SU-DHL-6 (cell line): ENCODE measurements around the gene TPST1.

Experiments
- H2AFZ ChIP-seq: fragments of 200-600 bp; sonication (generic); 2 replicates; pipeline ENCODE4 v1.6.1; 2014; ENCODE audit warnings: low read depth, mild to moderate bottlenecking, moderate library complexity, mixed read lengths, antibody characterized with exemption, low read length; ENCODE audit not compliant: severe bottlenecking
- H3F3A ChIP-seq: fragments of 200-600 bp; shearing (Covaris generic); 2 replicates; pipeline ENCODE4 v1.6.0; 2016; ENCODE audit warnings: antibody characterized with exemption, mild to moderate bottlenecking; ENCODE audit not compliant: insufficient read depth
- H3K27ac ChIP-seq: fragments of 200-600 bp; sonication (generic); 2 replicates; pipeline ENCODE4 v1.5.1; 2016; ENCODE audit warnings: low read depth, mild to moderate bottlenecking, low read length, moderate library complexity, mixed read lengths
- H3K27me3 ChIP-seq: fragments of 200-600 bp; sonication (generic), shearing (Covaris generic); 2 replicates; pipeline ENCODE4 v1.6.0; 2014; ENCODE audit warnings: mild to moderate bottlenecking, low read length
- H3K36me3 ChIP-seq: fragments of 200-600 bp; sonication (generic); 2 replicates; pipeline ENCODE4 v1.6.1; 2014; ENCODE audit warnings: mild to moderate bottlenecking, low read length, mixed read lengths
- H3K4me2 ChIP-seq: fragments of 300-600, 200-600 bp; shearing (Covaris generic), sonication (generic); 2 replicates; pipeline ENCODE4 v1.6.0; 2014; ENCODE audit warnings: low read length, low read depth, mild to moderate bottlenecking; ENCODE audit not compliant: poor library complexity, severe bottlenecking
- H3K4me3 ChIP-seq: fragments of 200-600 bp; sonication (generic); 2 replicates; pipeline ENCODE4 v1.5.1; 2014; ENCODE audit warnings: antibody characterized with exemption, low read length, mild to moderate bottlenecking, mixed read lengths; ENCODE audit not compliant: insufficient read depth, poor library complexity, severe bottlenecking
- H3K79me2 ChIP-seq: fragments of 200-600 bp; sonication (generic); 2 replicates; pipeline ENCODE4 v1.6.1; 2014; ENCODE audit warnings: mild to moderate bottlenecking, low read length, moderate library complexity; ENCODE audit not compliant: insufficient read depth
- H3K9ac ChIP-seq: fragments of 200-600 bp; sonication (generic); 2 replicates; pipeline ENCODE4 v1.7.0; 2014; ENCODE audit warnings: mild to moderate bottlenecking, low read length
- H3K9me2 ChIP-seq: fragments of 200-600 bp; sonication (generic); replicated peaks from 2 replicates; pipeline ENCODE4 v1.6.1; 2014; ENCODE audit warnings: low read length; ENCODE audit not compliant: insufficient read depth
- H3K9me3 ChIP-seq: fragments of 200-600 bp; sonication (generic); 2 replicates; pipeline ENCODE4 v1.6.1; 2014; ENCODE audit warnings: low read length, mixed read lengths; ENCODE audit not compliant: insufficient read depth
- H4K20me1 ChIP-seq: fragments of 200-600 bp; sonication (generic); 2 replicates; pipeline ENCODE4 v1.6.1; 2014; ENCODE audit warnings: low read depth, mild to moderate bottlenecking, antibody characterized with exemption, low read length, moderate library complexity, mixed read lengths
- EZH2phosphoT487 ChIP-seq: fragments of 200-600 bp; sonication (generic), shearing (Covaris generic); conservative IDR thresholded peaks from 2 replicates; pipeline ENCODE4 v1.6.1; 2018; ENCODE audit warnings: mild to moderate bottlenecking, antibody characterized with exemption, low read length, moderate library complexity, mixed read lengths
- TF ChIP-seq, protein P1 (sequence below): fragments of 200-600 bp; sonication (generic); IDR thresholded peaks from one replicate; pipeline ENCODE4 v1.5.1; 2017; ENCODE audit warnings: antibody characterized with exemption, mild to moderate bottlenecking, low read length, moderate library complexity; ENCODE audit not compliant: insufficient read depth, poor library complexity, severe bottlenecking

TPST1 gene

DNA sequence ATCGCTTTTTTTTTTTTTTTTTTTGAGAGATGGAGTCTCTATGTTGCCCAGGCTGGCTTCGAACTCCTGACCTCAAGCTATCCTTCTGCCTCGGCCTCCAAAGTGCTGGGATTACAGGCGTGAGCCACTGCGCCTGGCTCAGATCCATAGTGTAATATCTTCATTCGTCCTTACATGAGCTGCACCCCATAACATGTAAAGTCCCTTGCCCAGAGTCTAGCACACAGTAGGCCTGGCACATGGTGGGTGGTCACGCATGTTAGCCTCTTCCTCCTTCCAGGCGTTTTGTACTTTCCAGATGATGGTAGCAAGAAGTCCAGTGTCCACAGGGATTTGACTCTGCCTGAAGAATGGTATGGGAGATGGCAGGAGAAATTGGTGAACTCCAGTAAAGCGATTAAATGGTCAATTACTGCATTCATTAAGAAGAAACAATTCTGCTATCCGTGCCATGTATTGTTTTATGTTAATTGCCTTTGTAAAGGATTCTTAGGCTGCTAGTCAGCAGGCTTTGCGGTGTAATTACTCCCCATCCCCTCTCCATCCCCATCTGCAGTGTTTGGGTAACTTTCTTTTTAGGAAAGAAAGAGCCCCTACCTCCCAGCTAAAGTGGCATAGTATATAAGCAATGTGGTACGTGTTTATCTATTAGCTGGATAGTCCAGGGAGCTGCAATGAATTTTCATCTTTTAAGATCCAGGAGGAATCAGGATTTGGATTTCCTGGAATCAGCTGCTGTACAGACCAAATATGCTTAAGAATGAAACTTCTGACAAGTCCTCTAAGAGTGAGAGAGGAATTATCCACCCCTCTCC, 1.2 kb downstream of the TPST1 start:
- Histone ChIP-seq H3K4me2 (peak overlapping the region; percentile 77), H3K4me3 (peak overlapping the region; percentile 73), H2AFZ (no peak overlapping the region), H3K27me3 (no peaks in the 10 kb centered on the region), H4K20me1 (no peaks in the 10 kb centered on the region), H3F3A (no peaks in the 10 kb centered on the region; the same call in 1 of the 2 replicates), H3K36me3 (no peaks in the 10 kb centered on the region), H3K27ac (no peak overlapping the region), H3K9me2 (no peaks in the 10 kb centered on the region), H3K9me3 (no peaks in the 10 kb centered on the region), H3K79me2 (no peaks in the 10 kb centered on the region; the same call in 1 of the 2 replicates), H3K9ac (peak overlapping the region; percentile 76)
- TF ChIP-seq, protein P1, sequence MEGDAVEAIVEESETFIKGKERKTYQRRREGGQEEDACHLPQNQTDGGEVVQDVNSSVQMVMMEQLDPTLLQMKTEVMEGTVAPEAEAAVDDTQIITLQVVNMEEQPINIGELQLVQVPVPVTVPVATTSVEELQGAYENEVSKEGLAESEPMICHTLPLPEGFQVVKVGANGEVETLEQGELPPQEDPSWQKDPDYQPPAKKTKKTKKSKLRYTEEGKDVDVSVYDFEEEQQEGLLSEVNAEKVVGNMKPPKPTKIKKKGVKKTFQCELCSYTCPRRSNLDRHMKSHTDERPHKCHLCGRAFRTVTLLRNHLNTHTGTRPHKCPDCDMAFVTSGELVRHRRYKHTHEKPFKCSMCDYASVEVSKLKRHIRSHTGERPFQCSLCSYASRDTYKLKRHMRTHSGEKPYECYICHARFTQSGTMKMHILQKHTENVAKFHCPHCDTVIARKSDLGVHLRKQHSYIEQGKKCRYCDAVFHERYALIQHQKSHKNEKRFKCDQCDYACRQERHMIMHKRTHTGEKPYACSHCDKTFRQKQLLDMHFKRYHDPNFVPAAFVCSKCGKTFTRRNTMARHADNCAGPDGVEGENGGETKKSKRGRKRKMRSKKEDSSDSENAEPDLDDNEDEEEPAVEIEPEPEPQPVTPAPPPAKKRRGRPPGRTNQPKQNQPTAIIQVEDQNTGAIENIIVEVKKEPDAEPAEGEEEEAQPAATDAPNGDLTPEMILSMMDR, result no peak
- TF ChIP-seq EZH2phosphoT487, result no peak

DNA sequence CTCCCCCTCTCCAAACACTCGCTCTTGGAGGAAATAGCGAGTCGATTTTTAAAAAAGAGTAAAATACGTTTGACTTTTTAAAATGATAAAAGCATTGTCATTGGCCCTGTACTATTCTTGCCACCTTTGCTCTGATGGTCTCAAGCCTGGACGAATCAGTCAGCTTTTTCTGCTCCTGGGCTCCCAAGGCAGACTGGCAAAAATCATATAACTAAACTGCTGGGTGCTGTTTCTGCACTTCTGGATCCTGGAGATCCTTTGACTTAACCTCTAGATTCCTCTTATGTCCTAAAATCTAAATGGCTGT, 1.8 kb downstream of the TPST1 start:
- Histone ChIP-seq H3K36me3 (no peaks in the 10 kb centered on the region), H3F3A (no peaks in the 10 kb centered on the region; the same call in 1 of the 2 replicates), H3K27ac (no peak overlapping the region), H2AFZ (no peak overlapping the region), H3K79me2 (no peaks in the 10 kb centered on the region; the same call in 1 of the 2 replicates), H3K27me3 (no peaks in the 10 kb centered on the region), H3K9me3 (no peaks in the 10 kb centered on the region), H3K4me2 (no peak overlapping the region), H3K9ac (no peak overlapping the region), H3K4me3 (no peak overlapping the region), H4K20me1 (no peaks in the 10 kb centered on the region), H3K9me2 (no peaks in the 10 kb centered on the region)
- no peak for TF ChIP-seq EZH2phosphoT487
- TF ChIP-seq, protein P1, result no peak

DNA sequence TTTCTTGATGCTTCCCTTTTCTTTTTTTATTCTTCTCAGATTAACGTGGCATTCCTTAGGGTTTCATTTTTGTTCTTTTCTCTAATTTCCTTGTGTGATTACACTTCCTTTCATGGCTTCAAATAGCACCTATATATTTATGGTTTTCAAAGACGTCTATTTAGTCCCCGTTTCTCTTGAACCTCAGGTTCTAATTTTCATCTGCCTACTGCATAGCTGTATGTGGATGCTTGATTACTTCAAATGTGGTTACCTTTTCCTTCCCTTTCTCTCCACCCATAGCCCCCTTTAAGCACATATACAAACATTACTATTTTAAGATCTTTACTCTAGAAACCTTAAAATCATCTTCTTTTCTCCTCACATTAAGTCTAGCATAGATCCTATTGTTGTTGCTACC, 2.4 kb downstream of the TPST1 start:
- Histone ChIP-seq H3K4me3 (no peak overlapping the region), H3K27me3 (no peaks in the 10 kb centered on the region), H3K27ac (no peak overlapping the region), H3K9me3 (no peaks in the 10 kb centered on the region), H3K79me2 (no peaks in the 10 kb centered on the region; the same call in 1 of the 2 replicates), H3K9ac (no peak overlapping the region), H3K36me3 (no peaks in the 10 kb centered on the region), H3K9me2 (no peaks in the 10 kb centered on the region), H2AFZ (no peak overlapping the region), H3F3A (no peaks in the 10 kb centered on the region; the same call in 1 of the 2 replicates), H3K4me2 (no peak overlapping the region), H4K20me1 (no peaks in the 10 kb centered on the region)
- TF ChIP-seq, protein P1, result no peak
- no peak for TF ChIP-seq EZH2phosphoT487
